MM.1S (cell line): ENCODE results near the gene URB1.

Experiments
- CTCF ChIP-seq: fragments of 300-600 bp; sonication (generic); IDR thresholded peaks from 2 replicates; pipeline ENCODE4 v1.5.1; 2016; ENCODE audit warnings: antibody characterized with exemption, low read length, mixed read lengths
- EZH2 ChIP-seq: fragments of 300-600 bp; sonication (generic); optimal IDR thresholded peaks from 2 replicates; pipeline ENCODE3; 2017; ENCODE audit warnings: low read depth, mild to moderate bottlenecking, antibody characterized with exemption, low read length, mixed read lengths
- EZH2phosphoT487 ChIP-seq: fragments of 300-600 bp; sonication (generic); IDR thresholded peaks from 2 replicates; pipeline ENCODE4 v1.6.1; 2018; ENCODE audit warnings: antibody characterized with exemption, low read length

DNA sequence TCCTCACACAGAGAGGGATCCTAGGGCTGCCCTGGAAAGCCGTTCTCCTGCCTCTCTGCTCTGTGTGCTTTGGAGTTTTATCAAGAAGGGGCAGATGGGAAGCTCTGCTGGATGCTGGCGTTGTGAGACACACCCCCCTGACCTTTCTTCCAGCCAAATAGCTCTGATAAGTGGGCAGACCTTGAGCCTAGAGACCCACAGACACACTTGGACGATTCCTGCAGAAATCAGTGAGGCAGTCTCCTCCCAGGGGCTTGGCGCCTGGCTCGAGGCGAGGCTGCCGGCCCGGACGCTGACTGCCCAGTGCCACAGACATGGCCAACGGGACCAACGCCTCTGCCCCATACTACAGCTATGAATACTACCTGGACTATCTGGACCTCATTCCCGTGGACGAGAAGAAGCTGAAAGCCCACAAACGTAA, 94.1 kb downstream of the URB1 start, which contains the start of gene MRAP:
- TF ChIP-seq CTCF = no peak
- no peak for TF ChIP-seq EZH2phosphoT487
- TF ChIP-seq EZH2 = no peak
